HL-60 (cell line): ENCODE data around the gene RAD51C.

ENCODE experiments used
- DNase-seq, 2 experiments: peaks; one replicate each; pipeline ENCODE4 v3.0.0-alpha.2; 2010 to 2020; ENCODE audit warnings: low read depth in 1 of 2, low spot score in 1 of 2
- H3K27ac ChIP-seq: fragments of 250-450 bp; sonication (Bioruptor Pico); replicated peaks from 2 replicates; pipeline ENCODE4 v1.5.1; 2020; ENCODE audit warnings: mild to moderate bottlenecking, moderate library complexity
- H3K27me3 ChIP-seq: fragments of 250-450 bp; sonication (Bioruptor Pico); 2 replicates; pipeline ENCODE4 v1.5.1; 2021; ENCODE audit warnings: mild to moderate bottlenecking, moderate library complexity; ENCODE audit not compliant: insufficient read depth, poor library complexity, severe bottlenecking
- H3K4me3 ChIP-seq: replicated peaks from 2 replicates; pipeline ENCODE4 v1.5.1; 2011; ENCODE audit warnings: mild to moderate bottlenecking, control low read depth, low read length; ENCODE audit not compliant: insufficient read depth
- GABPA ChIP-seq: IDR thresholded peaks from 2 replicates; pipeline ENCODE4 v1.6.1; 2012; ENCODE audit warnings: low read depth
- POLR2AphosphoS5 ChIP-seq: IDR thresholded peaks from 2 replicates; pipeline ENCODE4 v1.6.1; 2012; ENCODE audit warnings: low read depth
- SPI1 ChIP-seq: IDR thresholded peaks from 2 replicates; pipeline ENCODE4 v1.6.1; 2012; ENCODE audit warnings: low read depth, mild to moderate bottlenecking, borderline replicate concordance
- TF ChIP-seq, protein P1 (sequence below): IDR thresholded peaks from one replicate; pipeline ENCODE4 v1.5.1; 2011; ENCODE audit warnings: low read length, control low read depth, inconsistent platforms; ENCODE audit not compliant: insufficient read depth
- TF ChIP-seq, protein P2 (sequence below): IDR thresholded peaks from 2 replicates; pipeline ENCODE4 v1.6.1; 2012; ENCODE audit warnings: low read depth; ENCODE audit not compliant: insufficient replicate concordance

RAD51C gene

DNA sequence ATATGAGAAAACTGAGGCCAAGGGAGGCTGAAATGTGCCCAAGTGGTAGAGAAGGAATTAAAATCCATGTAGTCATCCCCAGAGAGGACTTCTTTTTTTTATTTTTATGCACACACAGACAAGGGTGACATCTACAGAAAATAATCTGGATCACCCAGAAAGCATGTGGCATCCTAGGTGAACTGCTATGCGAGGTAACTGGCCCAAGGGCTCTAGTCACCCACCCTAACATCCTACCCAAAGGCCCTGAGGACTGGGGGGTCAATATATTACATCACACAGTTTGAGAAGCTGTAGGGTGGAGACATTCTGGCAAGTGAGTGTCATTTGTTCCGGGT, 23.8 kb upstream of the RAD51C start:
- DNase-seq = no peak
- Histone ChIP-seq H3K4me3 (no peak overlapping the region), H3K27ac (no peak overlapping the region), H3K27me3 (no peaks in the 10 kb centered on the region)
- TF ChIP-seq SPI1 (no peak), POLR2AphosphoS5 (no peak), GABPA (no peak)
- TF ChIP-seq, protein P1, sequence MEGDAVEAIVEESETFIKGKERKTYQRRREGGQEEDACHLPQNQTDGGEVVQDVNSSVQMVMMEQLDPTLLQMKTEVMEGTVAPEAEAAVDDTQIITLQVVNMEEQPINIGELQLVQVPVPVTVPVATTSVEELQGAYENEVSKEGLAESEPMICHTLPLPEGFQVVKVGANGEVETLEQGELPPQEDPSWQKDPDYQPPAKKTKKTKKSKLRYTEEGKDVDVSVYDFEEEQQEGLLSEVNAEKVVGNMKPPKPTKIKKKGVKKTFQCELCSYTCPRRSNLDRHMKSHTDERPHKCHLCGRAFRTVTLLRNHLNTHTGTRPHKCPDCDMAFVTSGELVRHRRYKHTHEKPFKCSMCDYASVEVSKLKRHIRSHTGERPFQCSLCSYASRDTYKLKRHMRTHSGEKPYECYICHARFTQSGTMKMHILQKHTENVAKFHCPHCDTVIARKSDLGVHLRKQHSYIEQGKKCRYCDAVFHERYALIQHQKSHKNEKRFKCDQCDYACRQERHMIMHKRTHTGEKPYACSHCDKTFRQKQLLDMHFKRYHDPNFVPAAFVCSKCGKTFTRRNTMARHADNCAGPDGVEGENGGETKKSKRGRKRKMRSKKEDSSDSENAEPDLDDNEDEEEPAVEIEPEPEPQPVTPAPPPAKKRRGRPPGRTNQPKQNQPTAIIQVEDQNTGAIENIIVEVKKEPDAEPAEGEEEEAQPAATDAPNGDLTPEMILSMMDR = no peak
- TF ChIP-seq, protein P2, sequence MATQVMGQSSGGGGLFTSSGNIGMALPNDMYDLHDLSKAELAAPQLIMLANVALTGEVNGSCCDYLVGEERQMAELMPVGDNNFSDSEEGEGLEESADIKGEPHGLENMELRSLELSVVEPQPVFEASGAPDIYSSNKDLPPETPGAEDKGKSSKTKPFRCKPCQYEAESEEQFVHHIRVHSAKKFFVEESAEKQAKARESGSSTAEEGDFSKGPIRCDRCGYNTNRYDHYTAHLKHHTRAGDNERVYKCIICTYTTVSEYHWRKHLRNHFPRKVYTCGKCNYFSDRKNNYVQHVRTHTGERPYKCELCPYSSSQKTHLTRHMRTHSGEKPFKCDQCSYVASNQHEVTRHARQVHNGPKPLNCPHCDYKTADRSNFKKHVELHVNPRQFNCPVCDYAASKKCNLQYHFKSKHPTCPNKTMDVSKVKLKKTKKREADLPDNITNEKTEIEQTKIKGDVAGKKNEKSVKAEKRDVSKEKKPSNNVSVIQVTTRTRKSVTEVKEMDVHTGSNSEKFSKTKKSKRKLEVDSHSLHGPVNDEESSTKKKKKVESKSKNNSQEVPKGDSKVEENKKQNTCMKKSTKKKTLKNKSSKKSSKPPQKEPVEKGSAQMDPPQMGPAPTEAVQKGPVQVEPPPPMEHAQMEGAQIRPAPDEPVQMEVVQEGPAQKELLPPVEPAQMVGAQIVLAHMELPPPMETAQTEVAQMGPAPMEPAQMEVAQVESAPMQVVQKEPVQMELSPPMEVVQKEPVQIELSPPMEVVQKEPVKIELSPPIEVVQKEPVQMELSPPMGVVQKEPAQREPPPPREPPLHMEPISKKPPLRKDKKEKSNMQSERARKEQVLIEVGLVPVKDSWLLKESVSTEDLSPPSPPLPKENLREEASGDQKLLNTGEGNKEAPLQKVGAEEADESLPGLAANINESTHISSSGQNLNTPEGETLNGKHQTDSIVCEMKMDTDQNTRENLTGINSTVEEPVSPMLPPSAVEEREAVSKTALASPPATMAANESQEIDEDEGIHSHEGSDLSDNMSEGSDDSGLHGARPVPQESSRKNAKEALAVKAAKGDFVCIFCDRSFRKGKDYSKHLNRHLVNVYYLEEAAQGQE = no peak

- DNase-seq = no peak
- TF ChIP-seq SPI1 = no peak
- no peak for TF ChIP-seq GABPA
- TF ChIP-seq, protein P2 = no peak
- TF ChIP-seq, protein P1 = no peak
- TF ChIP-seq POLR2AphosphoS5 = no peak
- Histone ChIP-seq H3K4me3 (no peak overlapping the region), H3K27me3 (no peaks in the 10 kb centered on the region), H3K27ac (no peak overlapping the region)
Measured at GRCh38 chr17:58669853-58670252, 22.5 kb upstream of the RAD51C start.

DNA sequence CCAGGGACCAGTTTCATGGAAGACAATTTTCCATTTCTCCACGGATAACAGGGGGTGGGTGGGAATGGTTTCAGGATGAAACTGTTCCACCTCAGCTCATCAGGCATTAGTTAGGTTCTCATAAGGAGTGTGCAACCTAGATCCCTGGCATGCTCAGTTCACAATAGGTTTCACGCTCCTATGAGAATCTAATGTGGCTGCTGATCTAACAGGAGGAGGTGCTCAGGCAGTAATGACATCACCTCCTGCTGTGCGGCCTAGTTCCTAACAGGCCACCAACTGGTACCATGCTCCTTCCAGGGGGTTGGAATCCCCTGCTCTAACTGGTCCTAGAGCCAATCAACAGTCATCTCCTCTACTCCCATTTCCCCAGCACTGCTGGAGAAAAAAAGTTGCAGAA, 20.4 kb upstream of the RAD51C start:
- Histone ChIP-seq H3K4me3 (no peak overlapping the region), H3K27me3 (no peaks in the 10 kb centered on the region)
- TF ChIP-seq GABPA (no peak), SPI1 (no peak), POLR2AphosphoS5 (no peak)
- TF ChIP-seq, protein P2 = no peak
- TF ChIP-seq, protein P1 = no peak

More for the DNA sequence above, 20.4 kb upstream of the RAD51C start:
- no peak for DNase-seq
- H3K27ac ChIP-seq = no peak overlapping the region
